HEK293T (cell line): ENCODE data around the gene TMEM273.

ENCODE experiments used
- BHLHE40 ChIP-seq: fragments of 450-650 bp; IDR thresholded peaks from 2 replicates; pipeline ENCODE4 v1.6.1; 2016; ENCODE audit warnings: mild to moderate bottlenecking, moderate library complexity, borderline replicate concordance
- ELF4 ChIP-seq: fragments of 450-650 bp; IDR thresholded peaks from 2 replicates; pipeline ENCODE4 v1.6.1; 2017; ENCODE audit warnings: antibody characterized with exemption
- FOXA1 ChIP-seq: fragments of 450-650 bp; IDR thresholded peaks from 2 replicates; pipeline ENCODE4 v1.6.1; 2016; ENCODE audit warnings: mild to moderate bottlenecking
- FOXK2 ChIP-seq: fragments of 450-650 bp; IDR thresholded peaks from 2 replicates; pipeline ENCODE4 v1.6.1; 2016; ENCODE audit warnings: mild to moderate bottlenecking
- FOXM1 ChIP-seq: fragments of 450-650 bp; IDR thresholded peaks from 2 replicates; pipeline ENCODE4 v1.6.1; 2017; ENCODE audit warnings: mild to moderate bottlenecking, borderline replicate concordance
- L3MBTL2 ChIP-seq: fragments of 450-650 bp; conservative IDR thresholded peaks from 2 replicates; pipeline ENCODE4 v1.6.1; 2016; ENCODE audit warnings: mild to moderate bottlenecking
- LEF1 ChIP-seq: fragments of 450-650 bp; IDR thresholded peaks from 2 replicates; pipeline ENCODE4 v1.6.1; 2017; ENCODE audit warnings: mild to moderate bottlenecking, borderline replicate concordance
- NFRKB ChIP-seq: fragments of 450-650 bp; IDR thresholded peaks from 2 replicates; pipeline ENCODE4 v1.6.1; 2016; ENCODE audit warnings: mild to moderate bottlenecking, moderate library complexity
- SP1 ChIP-seq: fragments of 450-650 bp; IDR thresholded peaks from 2 replicates; pipeline ENCODE4 v1.6.1; 2017
- SUZ12 ChIP-seq: fragments of 450-650 bp; IDR thresholded peaks from 2 replicates; pipeline ENCODE4 v1.6.1; 2016; ENCODE audit warnings: mild to moderate bottlenecking
- TARDBP ChIP-seq: fragments of 450-650 bp; IDR thresholded peaks from 2 replicates; pipeline ENCODE4 v1.6.1; 2016
- ZNF384 ChIP-seq: fragments of 450-650 bp; IDR thresholded peaks from 2 replicates; pipeline ENCODE4 v1.6.1; 2016

- TF ChIP-seq SUZ12: no peak
- no peak for TF ChIP-seq ELF4
- TF ChIP-seq SP1: no peak
- TF ChIP-seq ZNF384: no peak
- no peak for TF ChIP-seq NFRKB
- TF ChIP-seq LEF1: no peak
- no peak for TF ChIP-seq FOXA1
- TF ChIP-seq FOXK2: no peak
- TF ChIP-seq FOXM1: no peak
- no peak for TF ChIP-seq L3MBTL2
- TF ChIP-seq TARDBP: no peak
- TF ChIP-seq BHLHE40: no peak
Measured at GRCh38 chr10:49161411-49161997, 26.7 kb downstream of the TMEM273 start.
